Measurements from ENCODE around the gene PRKCH. TPM values are rescaled to one million over a fixed set of nuclear protein-coding genes. Genes with fewer than 3 reads are reported as not detected.

The PRKCH gene
- total RNA-seq, 3 donors from 2014 or later: 12.3 to 15.4 (median 14.8) TPM

DNA sequence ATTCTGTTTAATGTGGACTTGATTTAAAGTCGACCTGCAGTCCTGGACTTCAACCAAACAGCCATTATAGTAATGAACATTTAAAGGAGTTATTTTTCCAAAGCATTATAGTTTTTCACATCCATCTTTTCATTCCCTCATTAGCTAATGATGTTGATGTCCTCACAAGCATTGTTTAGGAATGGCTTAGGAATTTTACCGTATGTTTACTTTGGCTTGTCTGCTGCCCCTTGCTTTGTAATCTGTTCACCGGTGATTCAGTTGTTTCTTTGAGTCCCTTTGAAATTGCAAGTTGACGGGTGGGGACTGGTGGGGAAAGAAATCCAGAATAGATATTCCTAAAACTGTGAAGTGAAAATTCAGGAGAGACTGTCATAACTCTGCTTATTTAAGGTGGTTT is 25.4 kb downstream of the PRKCH start:
- DNase-seq: no peak
- Histone ChIP-seq H3K4me3 (no peak overlapping the region), H3K4me1 (ENCODE audit: low read depth) (no peaks in the 10 kb centered on the region), H3K36me3 (ENCODE audit: low read depth) (no peaks in the 10 kb centered on the region), H3K9me3 (no peaks in the 10 kb centered on the region)
- intact Hi-C loops (cut with DNase I, micrococcal nuclease): no loop called here
- no peak for TF ChIP-seq CTCF (IDR thresholded peaks at IDR 0.05)
- no peak for ATAC-seq

DNA sequence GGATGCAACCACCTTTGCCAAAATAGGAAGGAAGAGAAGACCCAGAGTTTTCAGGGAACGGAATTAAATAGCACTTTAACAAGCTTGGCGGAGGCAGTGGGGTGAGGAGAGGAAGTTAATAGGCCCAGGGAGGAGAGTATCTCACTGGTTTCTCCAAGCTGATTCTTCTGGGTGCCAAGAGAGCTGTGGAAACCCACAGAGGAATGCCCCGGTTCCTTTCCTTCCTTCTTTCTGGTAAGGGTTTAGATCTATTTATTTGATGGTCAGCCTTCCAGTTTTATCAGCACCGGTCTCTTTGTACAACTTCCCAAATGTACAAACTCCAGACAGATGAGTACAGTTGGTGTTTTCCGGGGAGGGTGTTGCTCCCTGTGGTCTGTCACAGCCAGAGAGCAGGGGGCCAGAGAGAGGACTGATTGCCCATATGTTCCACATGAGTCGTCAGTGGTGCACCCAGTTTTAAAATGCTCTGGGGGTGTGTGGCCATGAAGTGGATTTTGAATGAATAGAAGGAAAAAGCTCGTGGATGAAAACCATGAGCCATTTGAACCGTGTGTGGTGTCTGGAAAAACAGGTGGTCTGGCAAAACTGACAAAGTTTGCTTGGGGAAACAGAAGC is 26.6 kb downstream of the PRKCH start:
- H3K9me3 ChIP-seq: no peaks in the 10 kb centered on the region
- no peak for TF ChIP-seq CTCF (IDR thresholded peaks at IDR 0.05)
- intact Hi-C loops (cut with DNase I, micrococcal nuclease): no loop called here
- H3K4me1 ChIP-seq (ENCODE audit: low read depth): no peaks in the 10 kb centered on the region
- ATAC-seq: no peak
- DNase-seq: no peak
- no peak overlapping the region for H3K4me3 ChIP-seq
- H3K36me3 ChIP-seq (ENCODE audit: low read depth): no peaks in the 10 kb centered on the region

DNA sequence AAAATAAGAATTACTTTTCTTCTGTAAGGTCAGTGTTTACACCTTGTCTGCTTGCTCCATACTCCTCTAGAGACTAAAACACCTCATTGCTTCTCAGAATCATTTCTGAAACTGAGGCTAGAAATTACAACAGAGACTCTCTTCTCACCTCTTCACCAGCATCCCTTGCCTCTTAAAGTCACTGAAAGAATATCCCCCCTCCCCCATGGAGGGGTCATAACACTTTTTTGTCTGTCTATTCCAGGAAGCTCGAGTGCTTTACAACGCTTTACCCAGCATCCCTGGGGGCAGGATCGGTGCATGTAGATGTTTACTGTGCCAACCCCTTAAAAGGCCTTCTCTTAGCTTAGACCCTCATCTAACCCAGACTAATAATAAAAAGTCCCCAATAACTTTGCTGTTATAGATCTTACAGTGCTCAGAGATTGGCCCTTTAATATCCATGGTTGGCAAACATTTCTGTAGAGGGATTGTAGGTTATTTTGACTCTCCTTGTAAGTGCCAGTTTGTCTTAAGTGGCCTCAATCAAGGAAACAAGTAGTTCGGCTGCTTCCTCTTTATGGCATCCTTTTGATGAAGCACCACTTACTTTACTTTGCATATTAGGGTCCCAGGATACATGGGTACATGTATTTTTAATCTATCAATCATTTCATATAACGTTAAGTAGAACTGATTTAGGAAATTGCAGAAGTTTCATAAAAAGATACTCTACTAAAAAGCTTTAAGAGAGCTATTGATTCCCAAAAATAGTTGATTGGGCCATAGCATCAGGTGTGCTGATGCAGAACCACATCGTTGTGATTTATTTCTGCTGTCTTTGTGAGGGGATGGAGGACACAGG is 29.3 kb downstream of the PRKCH start:
- intact Hi-C loops (cut with DNase I, micrococcal nuclease): no loop called here
- DNase-seq: no peak
- no peaks in the 10 kb centered on the region for H3K9me3 ChIP-seq
- no peak overlapping the region for H3K4me3 ChIP-seq
- ATAC-seq: no peak
- H3K36me3 ChIP-seq (ENCODE audit: low read depth): no peaks in the 10 kb centered on the region
- no peaks in the 10 kb centered on the region for H3K4me1 ChIP-seq (ENCODE audit: low read depth)
- TF ChIP-seq CTCF (IDR thresholded peaks at IDR 0.05): no peak

DNA sequence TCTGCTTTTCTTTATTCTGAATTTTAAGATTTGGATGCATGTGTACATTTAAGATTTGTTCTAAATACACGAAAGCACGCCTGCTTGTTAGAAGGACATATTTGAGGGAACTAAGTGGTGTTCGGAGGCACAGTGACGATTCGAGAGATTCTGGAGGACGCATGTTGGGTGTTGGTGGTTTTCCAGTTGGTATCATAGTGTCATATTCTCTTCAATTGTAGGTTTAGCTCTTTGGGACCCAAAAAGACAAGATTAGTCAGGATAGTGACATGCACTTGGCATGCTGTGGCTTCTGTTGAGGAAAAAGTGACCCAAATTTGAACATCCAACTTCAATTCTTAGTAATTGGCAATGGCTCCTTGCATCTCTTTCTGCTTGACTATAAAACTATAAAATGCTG is 30.1 kb downstream of the PRKCH start:
- no peak for ATAC-seq
- intact Hi-C loops (cut with DNase I, micrococcal nuclease): no loop called here
- DNase-seq: no peak
- TF ChIP-seq CTCF (IDR thresholded peaks at IDR 0.05): no peak
- H3K36me3 ChIP-seq (ENCODE audit: low read depth): no peaks in the 10 kb centered on the region
- H3K9me3 ChIP-seq: no peaks in the 10 kb centered on the region
- H3K4me3 ChIP-seq: no peak overlapping the region
- no peaks in the 10 kb centered on the region for H3K4me1 ChIP-seq (ENCODE audit: low read depth)

DNA sequence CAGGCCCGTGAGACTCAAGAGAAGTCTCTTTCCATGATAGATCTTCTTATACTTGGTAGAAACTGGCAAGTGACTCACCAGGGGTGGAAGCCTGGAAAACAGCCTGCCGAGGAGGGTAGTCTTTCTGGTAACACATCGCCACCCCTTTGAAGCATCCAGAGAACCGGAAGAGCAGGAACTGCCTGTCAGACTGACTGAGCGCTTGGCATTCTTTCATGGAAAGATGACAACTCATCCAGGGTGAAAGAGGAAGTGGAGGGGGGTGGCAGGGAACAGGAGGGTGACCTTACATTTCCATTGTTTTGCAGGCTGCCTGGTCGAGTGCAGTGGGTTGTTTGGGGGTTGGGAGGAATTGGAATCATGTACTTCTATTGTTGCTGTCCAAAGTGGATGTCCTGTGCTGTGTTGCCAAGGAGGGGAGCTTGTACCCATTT is 34.5 kb downstream of the PRKCH start:
- ATAC-seq (peak; percentile 25), DNase-seq (no peak)
- intact Hi-C loops (cut with DNase I, micrococcal nuclease): no loop called here
- H3K4me3 ChIP-seq: no peak overlapping the region
- H3K4me1 ChIP-seq (ENCODE audit: low read depth): no peaks in the 10 kb centered on the region
- no peaks in the 10 kb centered on the region for H3K9me3 ChIP-seq
- no peak for TF ChIP-seq CTCF (IDR thresholded peaks at IDR 0.05)
- no peaks in the 10 kb centered on the region for H3K36me3 ChIP-seq (ENCODE audit: low read depth)
